SU-DHL-6 (cell line): ENCODE data around the gene IFT74.
"Not testable (repeated sequence)": the region's sequence is repeated elsewhere in the genome, so short reads cannot be mapped to it uniquely, and the experiment has no call there.

Source experiments
- H2AFZ ChIP-seq: fragments of 200-600 bp; sonication (generic); 2 replicates; pipeline ENCODE4 v1.6.1; 2014; ENCODE audit warnings: low read depth, mild to moderate bottlenecking, moderate library complexity, mixed read lengths, antibody characterized with exemption, low read length; ENCODE audit not compliant: severe bottlenecking
- H3F3A ChIP-seq: fragments of 200-600 bp; shearing (Covaris generic); 2 replicates; pipeline ENCODE4 v1.6.0; 2016; ENCODE audit warnings: antibody characterized with exemption, mild to moderate bottlenecking; ENCODE audit not compliant: insufficient read depth
- H3K27ac ChIP-seq: fragments of 200-600 bp; sonication (generic); 2 replicates; pipeline ENCODE4 v1.5.1; 2016; ENCODE audit warnings: low read depth, mild to moderate bottlenecking, low read length, moderate library complexity, mixed read lengths
- H3K27me3 ChIP-seq: fragments of 200-600 bp; sonication (generic), shearing (Covaris generic); 2 replicates; pipeline ENCODE4 v1.6.0; 2014; ENCODE audit warnings: mild to moderate bottlenecking, low read length
- H3K36me3 ChIP-seq: fragments of 200-600 bp; sonication (generic); 2 replicates; pipeline ENCODE4 v1.6.1; 2014; ENCODE audit warnings: mild to moderate bottlenecking, low read length, mixed read lengths
- H3K4me2 ChIP-seq: fragments of 300-600, 200-600 bp; shearing (Covaris generic), sonication (generic); 2 replicates; pipeline ENCODE4 v1.6.0; 2014; ENCODE audit warnings: low read length, low read depth, mild to moderate bottlenecking; ENCODE audit not compliant: poor library complexity, severe bottlenecking
- H3K4me3 ChIP-seq: fragments of 200-600 bp; sonication (generic); 2 replicates; pipeline ENCODE4 v1.5.1; 2014; ENCODE audit warnings: antibody characterized with exemption, low read length, mild to moderate bottlenecking, mixed read lengths; ENCODE audit not compliant: insufficient read depth, poor library complexity, severe bottlenecking
- H3K79me2 ChIP-seq: fragments of 200-600 bp; sonication (generic); 2 replicates; pipeline ENCODE4 v1.6.1; 2014; ENCODE audit warnings: mild to moderate bottlenecking, low read length, moderate library complexity; ENCODE audit not compliant: insufficient read depth
- H3K9ac ChIP-seq: fragments of 200-600 bp; sonication (generic); 2 replicates; pipeline ENCODE4 v1.7.0; 2014; ENCODE audit warnings: mild to moderate bottlenecking, low read length
- H3K9me2 ChIP-seq: fragments of 200-600 bp; sonication (generic); replicated peaks from 2 replicates; pipeline ENCODE4 v1.6.1; 2014; ENCODE audit warnings: low read length; ENCODE audit not compliant: insufficient read depth
- H3K9me3 ChIP-seq: fragments of 200-600 bp; sonication (generic); 2 replicates; pipeline ENCODE4 v1.6.1; 2014; ENCODE audit warnings: low read length, mixed read lengths; ENCODE audit not compliant: insufficient read depth
- H4K20me1 ChIP-seq: fragments of 200-600 bp; sonication (generic); 2 replicates; pipeline ENCODE4 v1.6.1; 2014; ENCODE audit warnings: low read depth, mild to moderate bottlenecking, antibody characterized with exemption, low read length, moderate library complexity, mixed read lengths
- CTCF ChIP-seq: fragments of 200-600 bp; sonication (generic); IDR thresholded peaks from one replicate; pipeline ENCODE4 v1.5.1; 2017; ENCODE audit warnings: antibody characterized with exemption, mild to moderate bottlenecking, low read length, moderate library complexity; ENCODE audit not compliant: insufficient read depth, poor library complexity, severe bottlenecking
- EZH2phosphoT487 ChIP-seq: fragments of 200-600 bp; sonication (generic), shearing (Covaris generic); conservative IDR thresholded peaks from 2 replicates; pipeline ENCODE4 v1.6.1; 2018; ENCODE audit warnings: mild to moderate bottlenecking, antibody characterized with exemption, low read length, moderate library complexity, mixed read lengths

The IFT74 gene

GRCh38 chr9:27093384-27094067 is 137.3 kb downstream of the IFT74 start:
- H3F3A ChIP-seq, H3K4me3 ChIP-seq, H3K9me3 ChIP-seq, H3K9me2 ChIP-seq, H2AFZ ChIP-seq, H3K9ac ChIP-seq, H3K36me3 ChIP-seq, H3K27ac ChIP-seq, H3K79me2 ChIP-seq, H3K4me2 ChIP-seq, H3K27me3 ChIP-seq, H4K20me1 ChIP-seq: not testable (repeated sequence)

DNA sequence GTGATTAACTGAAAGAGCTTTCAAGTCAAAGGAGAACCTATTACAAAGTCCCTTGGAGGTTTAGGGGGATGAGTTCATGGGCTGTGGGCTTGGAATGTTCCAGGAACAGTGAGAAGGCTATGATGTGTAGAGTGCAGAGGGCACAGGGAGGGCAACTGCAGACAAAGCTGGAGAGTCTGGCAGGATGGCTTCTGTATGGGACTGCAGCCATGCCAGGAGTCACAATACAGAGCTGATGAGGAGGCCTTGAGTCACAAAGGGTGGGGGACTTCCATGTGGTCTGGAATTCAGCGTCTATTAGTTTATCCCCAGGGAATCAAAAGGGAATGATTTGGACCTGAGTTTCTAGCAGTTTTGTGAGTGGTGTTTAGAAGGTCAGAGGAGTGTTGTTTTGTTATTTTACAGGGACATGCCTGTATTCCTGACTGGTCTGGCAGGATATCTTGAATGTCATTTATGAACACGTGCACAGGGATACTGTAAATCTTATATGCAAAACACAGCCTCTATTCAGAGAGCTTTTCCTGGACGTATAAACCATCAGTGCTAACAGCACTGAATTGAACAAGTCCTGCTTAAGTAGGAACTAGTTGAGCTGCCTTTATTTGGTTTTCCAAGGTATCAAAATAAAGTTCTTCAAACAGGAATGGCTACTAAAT is 138.6 kb downstream of the IFT74 start:
- Histone ChIP-seq H2AFZ (no peak overlapping the region), H3K4me3 (no peak overlapping the region), H3K36me3 (no peaks in the 10 kb centered on the region), H3K4me2 (no peak overlapping the region), H3K79me2 (no peaks in the 10 kb centered on the region), H3K9me3 (no peaks in the 10 kb centered on the region), H3F3A (no peaks in the 10 kb centered on the region), H3K27ac (no peak overlapping the region), H3K27me3 (peaks cover 4% of the 10 kb centered on the region; the same call in 1 of the 2 replicates), H4K20me1 (no peaks in the 10 kb centered on the region), H3K9ac (no peak overlapping the region), H3K9me2 (no peaks in the 10 kb centered on the region)
- TF ChIP-seq EZH2phosphoT487, result no peak
- TF ChIP-seq CTCF, result no peak

DNA sequence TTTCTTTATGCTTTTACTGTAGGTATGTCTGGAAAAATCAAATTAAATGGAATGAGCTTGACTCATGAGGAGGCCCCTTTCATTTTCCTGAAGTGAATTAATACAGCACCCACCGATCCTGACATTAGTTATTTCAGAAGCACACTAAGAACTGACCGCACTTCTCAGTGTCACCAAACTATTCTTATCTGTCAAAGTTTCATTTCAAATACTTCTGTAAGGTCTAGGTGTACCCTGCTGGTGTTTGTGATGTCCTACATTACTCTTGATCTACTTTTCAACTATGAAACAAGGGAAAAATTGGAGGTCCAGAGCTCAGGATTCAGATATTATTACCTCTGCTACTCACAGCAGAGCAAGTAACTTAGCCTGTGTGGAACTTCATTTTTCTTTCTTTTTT is 151.0 kb downstream of the IFT74 start:
- Histone ChIP-seq H3K9me3 (no peaks in the 10 kb centered on the region), H4K20me1 (no peaks in the 10 kb centered on the region), H3K4me3 (no peak overlapping the region), H3K9ac (no peak overlapping the region), H3K36me3 (no peaks in the 10 kb centered on the region), H3F3A (no peaks in the 10 kb centered on the region), H3K4me2 (no peak overlapping the region), H3K27ac (no peak overlapping the region), H3K9me2 (no peaks in the 10 kb centered on the region), H3K79me2 (no peaks in the 10 kb centered on the region), H3K27me3 (no peaks in the 10 kb centered on the region), H2AFZ (no peak overlapping the region)
- TF ChIP-seq CTCF (no peak), EZH2phosphoT487 (no peak)

DNA sequence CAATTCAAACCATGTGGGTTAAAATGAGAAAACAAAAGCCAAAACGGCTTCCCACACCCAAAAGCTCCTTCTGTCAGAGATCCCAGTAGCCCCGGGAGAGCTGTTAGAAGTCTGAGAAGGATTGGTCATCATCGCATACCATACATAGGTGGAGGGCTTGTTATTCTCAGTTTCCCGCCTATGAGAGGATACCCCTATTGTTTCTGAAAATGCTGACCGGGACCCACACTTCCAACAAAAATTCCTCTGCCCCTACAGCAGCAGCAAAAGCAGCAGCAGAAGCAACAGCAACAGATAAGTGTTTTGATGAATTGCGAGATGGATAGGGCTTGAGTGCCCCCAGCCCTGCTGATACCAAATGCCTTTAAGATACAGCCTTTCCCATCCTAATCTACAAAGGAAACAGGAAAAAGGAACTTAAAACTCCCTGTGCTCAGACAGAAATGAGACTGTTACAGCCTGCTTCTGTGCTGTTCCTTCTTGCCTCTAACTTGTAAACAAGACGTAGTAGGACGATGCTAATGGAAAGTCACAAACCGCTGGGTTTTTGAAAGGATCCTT is 152.8 kb downstream of the IFT74 start, which contains the start of gene TEK:
Gene TEK (plus strand): TSS at position 245 of the 561 bp plus-strand sequence. CDS start 366 bp downstream, outside the sequence.
- H3K27me3 ChIP-seq, result no peaks in the 10 kb centered on the region
- no peaks in the 10 kb centered on the region for H3K9me3 ChIP-seq
- no peaks in the 10 kb centered on the region for H3K79me2 ChIP-seq
- no peak within 1 kb of the TSS for H3K4me3 ChIP-seq
- no peaks in the 10 kb centered on the region for H4K20me1 ChIP-seq
- no peaks in the 10 kb centered on the region for H3K36me3 ChIP-seq
- H3K9ac ChIP-seq, result no peak within 1 kb of the TSS
- H3K9me2 ChIP-seq, result no peaks in the 10 kb centered on the region
- no peak within 1 kb of the TSS for H2AFZ ChIP-seq
- no peak within 1 kb of the TSS for H3K4me2 ChIP-seq
- TF ChIP-seq EZH2phosphoT487 (no peak), CTCF (no peak)
- H3F3A ChIP-seq, result no peaks in the 10 kb centered on the region
- no peak within 1 kb of the TSS for H3K27ac ChIP-seq
